ENCODE measurements around the gene COPS9. TPM values are rescaled to one million over a fixed set of nuclear protein-coding genes. Genes with fewer than 3 reads are reported as not detected.

COPS9 gene
- total RNA-seq, 2 donors from 2014 or later = 57.4 to 151 TPM

DNA sequence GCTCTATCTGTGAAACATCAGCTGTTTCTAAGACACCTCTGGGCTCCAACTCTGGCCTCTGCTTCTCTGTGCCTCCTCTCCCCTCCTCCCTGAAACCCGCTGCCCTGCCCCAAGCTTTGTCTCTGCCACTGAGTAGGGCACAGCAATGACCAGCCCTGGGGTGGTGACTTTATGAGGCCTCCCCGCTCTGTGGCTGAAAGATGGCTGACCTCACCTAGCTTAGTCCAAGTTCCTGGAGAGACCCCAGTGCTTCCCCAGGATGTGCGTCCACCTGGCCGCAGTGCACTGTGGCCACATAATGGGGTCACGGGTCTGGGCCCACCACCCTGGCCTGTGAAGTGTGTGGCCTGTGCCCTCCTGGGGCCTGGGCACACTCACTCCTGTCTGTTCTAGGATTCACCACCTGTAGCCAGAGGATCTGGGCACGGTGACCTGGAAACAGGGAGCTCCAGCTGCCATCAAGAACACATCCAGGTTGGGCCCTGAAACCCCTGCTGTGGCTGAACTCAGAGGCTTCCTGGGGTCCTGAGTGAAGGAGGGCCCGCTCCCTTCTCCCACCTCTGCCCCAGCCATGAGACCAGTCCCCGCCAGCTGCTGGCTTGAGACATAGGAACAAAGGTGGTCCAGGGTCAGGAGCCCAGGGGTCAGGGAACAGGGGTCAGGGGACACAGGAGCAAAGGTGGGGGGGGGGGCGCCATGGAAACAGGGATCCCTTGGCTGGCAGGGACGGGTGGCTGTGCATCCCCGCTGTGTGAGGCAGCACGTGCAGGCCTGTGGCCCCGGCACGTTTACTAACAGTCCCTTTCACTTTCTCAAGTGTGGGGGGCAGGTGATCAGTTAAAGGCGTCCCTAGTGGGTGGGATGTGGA lies 33.6 kb upstream of the COPS9 start:
- H3K4me3 Mint-ChIP-seq = no peak overlapping the region
- no peaks in the 10 kb centered on the region for H3K4me1 Mint-ChIP-seq
- H3K27ac Mint-ChIP-seq = no peak overlapping the region
- H3K27me3 Mint-ChIP-seq = peaks cover 12% of the 10 kb centered on the region
- no peaks in the 10 kb centered on the region for H3K36me3 Mint-ChIP-seq (ENCODE audit: low read depth)
- no peak for ATAC-seq (replicated peaks)
- no peaks in the 10 kb centered on the region for H3K9me3 Mint-ChIP-seq

- H3K4me1 Mint-ChIP-seq = no peaks in the 10 kb centered on the region
- H3K4me3 Mint-ChIP-seq = no peak overlapping the region
- H3K36me3 Mint-ChIP-seq (ENCODE audit: low read depth) = no peaks in the 10 kb centered on the region
- peaks cover 7% of the 10 kb centered on the region for H3K27me3 Mint-ChIP-seq
- no peak overlapping the region for H3K27ac Mint-ChIP-seq
- ATAC-seq (replicated peaks) = no peak
- H3K9me3 Mint-ChIP-seq = no peaks in the 10 kb centered on the region
Measured at GRCh38 chr2:240168546-240169361, 32.6 kb upstream of the COPS9 start.

DNA sequence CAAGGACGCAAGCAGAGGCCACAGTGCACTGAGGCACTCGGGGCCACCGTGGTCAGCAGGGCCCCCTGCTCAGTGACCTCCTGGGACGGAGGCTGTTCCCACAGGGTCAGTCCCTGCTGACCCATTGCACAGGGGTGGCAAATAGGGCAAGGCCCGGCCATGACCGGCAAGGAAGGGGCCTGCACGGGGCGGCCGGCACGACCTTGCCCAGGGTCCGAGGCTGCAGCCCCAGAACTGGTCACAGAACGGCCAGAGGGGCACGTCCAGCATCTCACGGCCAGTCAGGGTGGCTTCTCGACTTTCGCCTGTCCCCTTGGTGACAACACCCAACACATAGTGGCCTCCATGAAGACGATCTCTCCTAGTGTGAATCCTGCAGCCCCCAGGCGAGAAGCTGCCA lies 31.9 kb upstream of the COPS9 start:
- no peak overlapping the region for H3K27ac Mint-ChIP-seq
- H3K27me3 Mint-ChIP-seq = peaks cover 7% of the 10 kb centered on the region
- ATAC-seq (replicated peaks) = no peak

DNA sequence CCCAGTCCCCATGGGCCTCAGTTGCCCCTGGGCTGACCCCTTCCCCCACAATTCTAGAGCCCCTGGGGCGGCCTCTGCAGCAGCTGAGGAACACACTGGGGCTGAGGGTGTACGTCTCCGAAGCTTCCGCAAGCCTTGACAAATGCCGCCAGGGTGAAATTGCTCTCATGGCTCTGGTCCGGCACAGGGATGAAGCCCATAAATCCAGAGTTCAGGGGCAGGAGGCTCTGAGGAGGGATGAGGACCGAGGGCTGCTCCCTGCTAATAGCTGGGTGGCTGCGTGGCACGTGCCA lies 31.4 kb upstream of the COPS9 start:
- no peaks in the 10 kb centered on the region for H3K9me3 Mint-ChIP-seq
- peaks cover 10% of the 10 kb centered on the region for H3K27me3 Mint-ChIP-seq
- no peak overlapping the region for H3K27ac Mint-ChIP-seq
- no peaks in the 10 kb centered on the region for H3K36me3 Mint-ChIP-seq (ENCODE audit: low read depth)
- H3K4me3 Mint-ChIP-seq = no peak overlapping the region
- ATAC-seq (replicated peaks) = no peak
- H3K4me1 Mint-ChIP-seq = no peaks in the 10 kb centered on the region

More for the DNA sequence above, 31.9 kb upstream of the COPS9 start:
- Mint-ChIP-seq H3K4me3 (no peak overlapping the region), H3K9me3 (no peaks in the 10 kb centered on the region), H3K4me1 (no peaks in the 10 kb centered on the region), H3K36me3 (ENCODE audit: low read depth) (no peaks in the 10 kb centered on the region)

DNA sequence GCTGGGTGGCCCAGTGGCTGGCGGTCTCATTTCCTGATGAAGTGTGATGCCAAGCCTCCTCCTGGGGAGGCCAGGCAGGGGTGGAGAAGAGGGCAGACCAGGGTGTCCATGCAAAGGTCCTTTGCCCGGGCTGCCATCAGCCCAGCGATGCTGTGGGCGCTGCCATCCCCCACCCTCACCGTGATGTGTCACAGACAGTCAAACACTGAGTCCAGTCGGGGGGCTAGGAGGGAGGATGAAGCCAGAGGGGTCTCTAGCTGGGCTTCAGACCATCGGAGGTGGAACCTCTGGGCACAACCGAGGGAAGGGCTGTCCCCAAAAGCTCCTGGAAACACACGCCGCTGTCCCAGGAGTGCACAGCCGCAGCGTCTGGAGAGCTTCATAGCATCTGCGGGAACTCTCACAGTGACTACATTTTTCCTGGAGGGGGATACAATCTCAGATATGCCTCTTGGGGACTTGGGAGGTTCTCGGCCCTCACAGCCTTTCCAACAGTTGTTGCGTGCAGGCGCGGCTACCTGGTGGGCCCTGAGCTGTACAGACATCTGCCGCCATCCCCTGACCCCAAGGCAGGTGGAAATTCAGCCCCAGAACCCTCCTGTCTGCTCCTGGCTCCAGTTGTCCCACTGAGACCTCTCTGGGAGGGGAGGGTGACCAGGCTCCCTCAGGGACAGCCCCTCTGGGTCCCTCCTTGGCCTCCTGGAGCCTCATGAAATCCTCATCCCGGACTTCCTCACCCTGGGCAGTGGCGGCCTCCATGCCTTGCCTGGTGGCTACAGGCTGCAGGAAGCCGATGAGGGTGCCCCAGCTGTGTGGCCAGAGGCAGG lies 30.9 kb upstream of the COPS9 start:
- no peak overlapping the region for H3K27ac Mint-ChIP-seq

GRCh38 chr2:240166191-240166590 lies 30.1 kb upstream of the COPS9 start:
- Mint-ChIP-seq H3K27me3 (peaks cover 12% of the 10 kb centered on the region), H3K36me3 (ENCODE audit: low read depth) (no peaks in the 10 kb centered on the region), H3K27ac (no peak overlapping the region), H3K4me3 (no peak overlapping the region), H3K9me3 (no peaks in the 10 kb centered on the region), H3K4me1 (no peaks in the 10 kb centered on the region)
- ATAC-seq (replicated peaks) = no peak

More for the DNA sequence above, 30.9 kb upstream of the COPS9 start:
- no peak for ATAC-seq (replicated peaks)
- Mint-ChIP-seq H3K36me3 (ENCODE audit: low read depth) (no peaks in the 10 kb centered on the region), H3K4me1 (no peaks in the 10 kb centered on the region), H3K9me3 (no peaks in the 10 kb centered on the region), H3K4me3 (no peak overlapping the region), H3K27me3 (peaks cover 10% of the 10 kb centered on the region)

GRCh38 chr2:240165661-240166060 lies 29.6 kb upstream of the COPS9 start:
- no peak overlapping the region for H3K27ac Mint-ChIP-seq
- no peaks in the 10 kb centered on the region for H3K36me3 Mint-ChIP-seq (ENCODE audit: low read depth)
- no peaks in the 10 kb centered on the region for H3K4me1 Mint-ChIP-seq
- no peaks in the 10 kb centered on the region for H3K9me3 Mint-ChIP-seq
- H3K4me3 Mint-ChIP-seq = no peak overlapping the region
- ATAC-seq (replicated peaks) = no peak
- peaks cover 11% of the 10 kb centered on the region for H3K27me3 Mint-ChIP-seq

DNA sequence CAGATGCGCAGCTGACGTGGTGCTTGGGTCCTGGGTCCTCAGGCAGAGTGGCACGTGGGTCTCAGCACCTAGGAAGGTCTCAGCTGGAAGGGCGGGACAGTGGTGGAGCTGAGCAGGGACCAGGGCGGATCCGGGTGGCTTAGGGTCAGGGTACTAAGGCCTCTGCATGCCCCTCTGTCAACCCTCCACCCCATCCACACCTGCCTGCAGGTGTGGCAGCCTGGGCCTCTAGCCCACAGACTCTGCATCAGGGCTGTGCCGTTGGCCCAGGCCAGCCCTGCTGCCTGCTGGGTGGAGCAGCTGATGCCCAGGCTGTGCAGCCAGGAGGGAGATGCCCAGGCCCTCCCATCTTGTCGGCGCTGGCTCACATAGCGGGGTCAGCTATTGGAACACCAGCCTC lies 28.9 kb upstream of the COPS9 start:
- Mint-ChIP-seq H3K36me3 (ENCODE audit: low read depth) (no peaks in the 10 kb centered on the region), H3K4me1 (no peaks in the 10 kb centered on the region), H3K27me3 (peaks cover 11% of the 10 kb centered on the region), H3K9me3 (no peaks in the 10 kb centered on the region), H3K4me3 (no peak overlapping the region), H3K27ac (no peak overlapping the region)
- ATAC-seq (replicated peaks) = no peak

DNA sequence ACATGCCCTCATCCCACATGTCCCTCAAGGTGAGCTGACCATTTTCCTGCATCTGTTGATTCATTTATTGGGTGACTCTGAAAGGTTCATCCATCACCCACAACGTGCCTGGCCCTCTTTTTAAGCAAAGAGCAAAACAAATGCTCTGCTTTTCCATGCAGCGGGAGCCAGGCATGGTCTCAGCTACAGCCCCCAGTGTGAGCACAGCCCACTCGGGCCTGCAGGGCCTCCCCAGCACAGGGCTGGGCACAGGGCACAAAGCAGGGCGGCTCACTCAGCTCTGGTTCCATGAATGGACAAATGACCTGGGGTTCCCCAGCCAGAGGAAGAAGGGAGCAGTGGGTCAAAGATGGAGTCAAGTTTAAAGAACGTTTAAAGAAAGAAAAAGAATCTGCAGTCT lies 28.5 kb upstream of the COPS9 start:
- no peaks in the 10 kb centered on the region for H3K9me3 Mint-ChIP-seq
- no peak for ATAC-seq (replicated peaks)
- no peaks in the 10 kb centered on the region for H3K36me3 Mint-ChIP-seq (ENCODE audit: low read depth)
- H3K4me3 Mint-ChIP-seq = no peak overlapping the region
- H3K4me1 Mint-ChIP-seq = no peaks in the 10 kb centered on the region
- no peak overlapping the region for H3K27ac Mint-ChIP-seq
- peaks cover 11% of the 10 kb centered on the region for H3K27me3 Mint-ChIP-seq

DNA sequence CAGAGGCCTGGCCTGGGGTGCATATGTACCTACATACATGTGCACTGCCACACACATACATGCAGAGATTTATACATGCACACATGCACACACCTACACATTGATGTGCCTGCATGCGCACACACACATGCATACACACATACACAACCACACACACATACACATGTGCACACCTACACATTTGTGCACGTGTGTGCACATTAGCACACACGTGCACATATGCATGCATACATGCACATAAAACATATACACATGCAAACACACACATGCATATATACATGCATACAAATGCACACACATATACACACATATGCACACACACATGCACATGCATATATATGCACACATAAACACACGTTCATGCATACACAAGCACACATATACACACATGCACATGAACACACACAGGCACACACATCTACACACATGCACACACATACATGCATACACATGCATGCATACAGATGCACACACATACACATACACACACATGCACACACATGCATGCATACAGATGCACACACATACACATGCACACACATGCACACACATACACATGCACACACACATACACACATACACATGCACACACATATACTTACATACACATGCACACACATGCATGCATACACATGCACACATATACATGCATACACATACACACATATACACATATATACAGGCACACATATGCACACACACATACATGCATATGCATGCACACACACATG lies 27.9 kb upstream of the COPS9 start:
- peaks cover 11% of the 10 kb centered on the region for H3K27me3 Mint-ChIP-seq
- no peaks in the 10 kb centered on the region for H3K4me1 Mint-ChIP-seq
- no peak overlapping the region for H3K27ac Mint-ChIP-seq
- H3K9me3 Mint-ChIP-seq = no peaks in the 10 kb centered on the region
- no peaks in the 10 kb centered on the region for H3K36me3 Mint-ChIP-seq (ENCODE audit: low read depth)
- no peak for ATAC-seq (replicated peaks)
- no peak overlapping the region for H3K4me3 Mint-ChIP-seq

DNA sequence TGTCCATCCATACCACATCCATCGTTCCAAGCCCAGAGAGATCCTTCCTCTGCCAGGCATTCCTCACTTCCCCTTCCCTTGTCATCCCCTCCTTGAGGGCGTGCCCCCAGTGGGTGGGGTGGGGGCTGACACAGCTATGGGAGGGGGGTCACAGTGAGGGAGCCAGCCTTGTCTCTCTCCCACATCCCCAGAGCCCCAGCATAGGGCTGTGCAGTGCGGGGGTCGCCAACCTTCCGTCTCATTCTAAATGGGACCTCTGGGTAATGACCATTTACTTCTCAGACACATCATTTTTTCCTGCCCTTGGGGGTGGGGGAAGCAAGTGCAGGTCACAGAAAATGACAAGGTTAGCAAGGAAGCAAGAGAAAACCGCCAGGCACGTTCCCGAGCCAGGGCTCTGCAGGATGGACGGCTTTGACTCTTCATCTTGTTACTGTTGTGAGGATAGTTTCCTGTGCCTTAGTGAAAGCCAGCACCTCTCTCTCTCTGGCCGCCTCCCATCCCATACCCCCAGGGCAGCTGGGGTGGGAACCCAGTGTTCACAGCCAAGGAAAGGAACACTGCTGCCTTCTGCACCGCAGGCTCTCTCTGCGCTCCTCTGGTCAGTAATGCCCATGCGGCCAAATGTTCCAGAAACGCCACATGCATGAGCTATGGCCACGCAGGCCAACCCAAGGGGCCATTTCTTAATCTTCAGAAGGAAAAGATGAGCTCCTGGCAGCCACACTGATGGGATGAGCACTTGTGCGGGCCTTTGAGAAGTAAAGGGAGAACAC lies 27.0 kb upstream of the COPS9 start:
- Mint-ChIP-seq H3K27ac (no peak overlapping the region), H3K9me3 (no peaks in the 10 kb centered on the region), H3K36me3 (ENCODE audit: low read depth) (no peaks in the 10 kb centered on the region), H3K27me3 (peaks cover 11% of the 10 kb centered on the region), H3K4me3 (no peak overlapping the region), H3K4me1 (no peaks in the 10 kb centered on the region)
- ATAC-seq (replicated peaks) = no peak

GRCh38 chr2:240162531-240162930 lies 26.4 kb upstream of the COPS9 start:
- no peaks in the 10 kb centered on the region for H3K36me3 Mint-ChIP-seq (ENCODE audit: low read depth)
- ATAC-seq (replicated peaks) = no peak
- H3K9me3 Mint-ChIP-seq = no peaks in the 10 kb centered on the region
- H3K4me3 Mint-ChIP-seq = no peak overlapping the region
- peaks cover 11% of the 10 kb centered on the region for H3K27me3 Mint-ChIP-seq
- no peak overlapping the region for H3K27ac Mint-ChIP-seq
- H3K4me1 Mint-ChIP-seq = no peaks in the 10 kb centered on the region

DNA sequence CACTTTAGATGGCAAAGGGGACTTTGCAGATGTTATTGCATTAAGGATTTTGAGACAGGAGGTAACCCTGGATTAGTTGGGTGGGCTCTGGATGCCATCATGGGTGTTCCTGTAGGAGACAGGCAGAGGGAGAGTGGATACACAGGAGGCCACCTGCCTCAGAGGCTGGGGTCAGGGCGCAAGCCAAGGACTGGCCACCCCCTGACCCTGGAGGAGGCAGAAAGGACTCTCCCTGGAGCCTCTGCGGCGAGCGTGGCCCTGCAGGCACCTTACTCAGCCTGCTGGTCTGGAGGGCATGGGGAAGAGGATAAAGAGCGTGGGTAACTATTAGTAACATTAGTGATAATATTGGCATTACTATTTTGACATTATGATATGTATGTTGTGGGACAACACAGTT lies 25.9 kb upstream of the COPS9 start:
- H3K4me1 Mint-ChIP-seq = no peaks in the 10 kb centered on the region
- no peak overlapping the region for H3K4me3 Mint-ChIP-seq
- ATAC-seq (replicated peaks) = no peak
- H3K9me3 Mint-ChIP-seq = no peaks in the 10 kb centered on the region
- no peaks in the 10 kb centered on the region for H3K36me3 Mint-ChIP-seq (ENCODE audit: low read depth)
- no peak overlapping the region for H3K27ac Mint-ChIP-seq
- peaks cover 11% of the 10 kb centered on the region for H3K27me3 Mint-ChIP-seq
